Stimulated activated memory B cell treated with anti-CD40 and anti-IgM and Interleukin-4, amounts not matched to agents 10 μg/mL and 1 μg/mL and 100 μg/mL, for 72 hours (primary cell): ENCODE measurements around the gene ZNF446.
A peak's percentile ranks its signal among the peaks of the same experiment; 100 is the strongest.
"Not testable (repeated sequence)": the region's sequence is repeated elsewhere in the genome, so short reads cannot be mapped to it uniquely, and the experiment has no call there.

Experiments used
- ATAC-seq: fragments of 150-1000 bp; cut with Tn5 transposase; 2 replicates; pipeline ENCODE4 v1.10.0; 2021
- H3K27ac Mint-ChIP-seq: one replicate; pipeline ENCODE4 v1.8.0; 2022; ENCODE audit warnings: mild to moderate bottlenecking, mixed read lengths
- H3K27me3 Mint-ChIP-seq: one replicate; pipeline ENCODE4 v1.8.0; 2022; ENCODE audit warnings: mixed read lengths
- H3K36me3 Mint-ChIP-seq: one replicate; pipeline ENCODE4 v1.8.0; 2022; ENCODE audit warnings: mixed read lengths
- H3K4me1 Mint-ChIP-seq: one replicate; pipeline ENCODE4 v1.8.0; 2022; ENCODE audit warnings: mixed read lengths
- H3K4me3 Mint-ChIP-seq: one replicate; pipeline ENCODE4 v1.8.0; 2022; ENCODE audit warnings: mild to moderate bottlenecking, moderate library complexity, mixed read lengths
- H3K9me3 Mint-ChIP-seq: one replicate; pipeline ENCODE4 v1.8.0; 2022; ENCODE audit warnings: mixed read lengths

ZNF446 gene

GRCh38 chr19:58475714-58476497, at the start of gene ZNF446:
TSS of gene ZNF446 (plus strand) at chr19:58476352. CDS start at chr19:58477219, 867 bp downstream.
- no peaks in the 10 kb centered on the region for H3K9me3 Mint-ChIP-seq
- ATAC-seq, result peak; percentile 95
- H3K36me3 Mint-ChIP-seq, result peaks cover 30% of the 10 kb centered on the region
- peaks cover 35% of the 10 kb centered on the region for H3K4me1 Mint-ChIP-seq
- H3K4me3 Mint-ChIP-seq, result peak within 1 kb of the TSS; percentile 91
- no peaks in the 10 kb centered on the region for H3K27me3 Mint-ChIP-seq
- peak within 1 kb of the TSS; percentile 88 for H3K27ac Mint-ChIP-seq

DNA sequence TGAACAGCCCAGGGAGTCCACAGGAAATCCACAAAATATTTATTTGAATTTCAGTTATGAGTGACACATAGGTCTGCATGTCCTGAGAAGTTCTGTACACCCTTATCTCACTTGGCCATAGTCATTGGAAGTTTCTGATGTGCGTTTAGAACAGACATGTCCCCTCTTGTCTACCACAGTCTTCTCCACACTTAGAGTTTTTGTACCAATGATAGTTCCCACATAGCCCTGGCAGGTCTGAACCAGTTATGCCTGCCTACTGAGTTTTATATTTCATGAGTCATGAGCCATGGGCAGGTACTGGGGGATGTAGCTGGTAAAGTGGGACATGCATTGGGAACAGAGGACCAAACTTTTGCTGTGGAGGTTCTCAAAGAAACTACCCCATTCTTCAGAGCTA, 47.5 kb upstream of the ZNF446 start:
- H3K4me3 Mint-ChIP-seq, result no peak overlapping the region
- H3K4me1 Mint-ChIP-seq, result no peaks in the 10 kb centered on the region
- no peak for ATAC-seq
- no peaks in the 10 kb centered on the region for H3K27me3 Mint-ChIP-seq
- H3K36me3 Mint-ChIP-seq, result peaks cover 28% of the 10 kb centered on the region
- H3K27ac Mint-ChIP-seq, result no peak overlapping the region
- peaks cover 31% of the 10 kb centered on the region for H3K9me3 Mint-ChIP-seq

GRCh38 chr19:58429745-58430144, 46.4 kb upstream of the ZNF446 start:
- Mint-ChIP-seq H3K36me3 (peaks cover 39% of the 10 kb centered on the region), H3K27ac (no peak overlapping the region), H3K9me3 (peaks cover 26% of the 10 kb centered on the region), H3K27me3 (no peaks in the 10 kb centered on the region), H3K4me1 (no peaks in the 10 kb centered on the region), H3K4me3 (no peak overlapping the region)
- no peak for ATAC-seq

- Mint-ChIP-seq H3K4me3 (no peak overlapping the region), H3K9me3 (peaks cover 40% of the 10 kb centered on the region), H3K27me3 (no peaks in the 10 kb centered on the region)
These were observed 41.9 kb upstream of the ZNF446 start for GRCh38 chr19:58434217-58434616.

GRCh38 chr19:58439576-58440554, 36.3 kb upstream of the ZNF446 start, which contains the start of gene ZNF132:
TSS of gene ZNF132 (minus strand) at chr19:58440153. CDS start at chr19:58439821, 332 bp downstream.
- H3K36me3 Mint-ChIP-seq, result peaks cover 62% of the 10 kb centered on the region
- peak within 1 kb of the TSS; percentile 96 for H3K4me3 Mint-ChIP-seq
- peak; percentile 100 for ATAC-seq
- H3K9me3 Mint-ChIP-seq, result peaks cover 40% of the 10 kb centered on the region
- peak within 1 kb of the TSS; percentile 89 for H3K27ac Mint-ChIP-seq
- H3K27me3 Mint-ChIP-seq, result no peaks in the 10 kb centered on the region
- H3K4me1 Mint-ChIP-seq, result peaks cover 41% of the 10 kb centered on the region

More at GRCh38 chr19:58434217-58434616, 41.9 kb upstream of the ZNF446 start:
- peaks cover 77% of the 10 kb centered on the region for H3K36me3 Mint-ChIP-seq
- no peak overlapping the region for H3K27ac Mint-ChIP-seq
- peaks cover 18% of the 10 kb centered on the region for H3K4me1 Mint-ChIP-seq
- no peak for ATAC-seq

GRCh38 chr19:58440556-58440955, 35.6 kb upstream of the ZNF446 start:
- Mint-ChIP-seq H3K36me3 (peaks cover 55% of the 10 kb centered on the region), H3K27ac (peak overlapping the region; percentile 89)

DNA sequence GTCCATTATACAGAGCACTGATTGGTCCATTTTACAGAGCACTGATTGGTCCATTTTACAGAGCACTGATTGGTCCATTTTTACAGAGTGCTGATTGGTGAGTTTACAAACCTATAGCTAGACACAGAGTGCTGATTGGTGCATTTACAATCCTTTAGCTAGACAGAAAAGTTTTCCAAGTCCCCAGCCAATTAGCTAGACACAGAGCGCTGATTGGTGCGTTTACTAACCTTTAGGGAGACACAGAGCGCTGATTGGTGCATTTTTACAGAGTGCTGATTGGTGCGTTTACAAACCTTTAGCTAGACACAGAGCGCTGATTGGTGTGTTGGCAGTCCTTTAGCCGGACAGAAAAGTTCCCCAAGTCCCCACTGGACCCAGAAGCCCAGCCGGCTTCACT, 33.2 kb upstream of the ZNF446 start:
- H3K27me3 Mint-ChIP-seq, result peaks cover 17% of the 10 kb centered on the region
- H3K9me3 Mint-ChIP-seq, result peaks cover 25% of the 10 kb centered on the region
- not testable (repeated sequence) for H3K27ac Mint-ChIP-seq, H3K4me3 Mint-ChIP-seq, ATAC-seq
- peaks cover 33% of the 10 kb centered on the region for H3K4me1 Mint-ChIP-seq
- peaks cover 40% of the 10 kb centered on the region for H3K36me3 Mint-ChIP-seq

More at GRCh38 chr19:58440556-58440955, 35.6 kb upstream of the ZNF446 start:
- Mint-ChIP-seq H3K27me3 (no peaks in the 10 kb centered on the region), H3K4me1 (peaks cover 41% of the 10 kb centered on the region), H3K9me3 (peaks cover 36% of the 10 kb centered on the region), H3K4me3 (peak overlapping the region; percentile 96)
- no peak for ATAC-seq

GRCh38 chr19:58448860-58449259, 27.3 kb upstream of the ZNF446 start:
- not testable (repeated sequence) for ATAC-seq, H3K27ac Mint-ChIP-seq, H3K9me3 Mint-ChIP-seq, H3K4me3 Mint-ChIP-seq
- Mint-ChIP-seq H3K4me1 (peaks cover 26% of the 10 kb centered on the region), H3K36me3 (peaks cover 14% of the 10 kb centered on the region), H3K27me3 (peaks cover 23% of the 10 kb centered on the region)

GRCh38 chr19:58449980-58450379, 26.2 kb upstream of the ZNF446 start:
- H3K27me3 Mint-ChIP-seq, result peaks cover 23% of the 10 kb centered on the region
- H3K4me3 Mint-ChIP-seq, ATAC-seq, H3K9me3 Mint-ChIP-seq, H3K27ac Mint-ChIP-seq: not testable (repeated sequence)
- H3K4me1 Mint-ChIP-seq, result peaks cover 26% of the 10 kb centered on the region
- peaks cover 26% of the 10 kb centered on the region for H3K36me3 Mint-ChIP-seq

DNA sequence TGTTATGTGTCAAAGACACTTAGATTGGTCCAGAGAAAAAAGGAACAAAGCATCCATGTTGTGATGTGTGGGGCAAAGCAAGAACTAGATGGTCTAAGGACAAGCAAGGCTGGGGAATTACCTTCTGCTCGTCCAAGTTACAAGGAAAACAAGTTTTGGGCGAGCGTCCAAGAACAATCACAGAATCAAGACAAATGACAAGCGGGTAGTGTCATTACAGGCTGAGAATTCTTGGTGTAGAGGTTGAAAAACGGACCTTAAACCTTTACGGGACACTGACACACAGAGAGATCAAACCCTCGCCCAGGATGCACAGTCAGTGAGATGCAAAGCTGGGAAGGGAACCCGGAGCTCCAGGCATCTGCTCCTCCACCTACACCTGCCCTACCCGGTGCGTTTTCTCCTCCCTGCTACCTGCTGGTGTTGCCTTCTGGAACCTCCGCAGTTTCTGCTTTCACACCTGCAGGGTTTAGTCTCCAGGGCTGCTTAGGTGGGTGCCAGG, 25.2 kb upstream of the ZNF446 start:
- peak; percentile 2 for ATAC-seq
- Mint-ChIP-seq H3K27ac (peak overlapping the region; percentile 74), H3K27me3 (peaks cover 23% of the 10 kb centered on the region), H3K9me3 (peaks cover 9% of the 10 kb centered on the region), H3K4me3 (peak overlapping the region; percentile 93), H3K36me3 (peaks cover 30% of the 10 kb centered on the region), H3K4me1 (peaks cover 26% of the 10 kb centered on the region)

DNA sequence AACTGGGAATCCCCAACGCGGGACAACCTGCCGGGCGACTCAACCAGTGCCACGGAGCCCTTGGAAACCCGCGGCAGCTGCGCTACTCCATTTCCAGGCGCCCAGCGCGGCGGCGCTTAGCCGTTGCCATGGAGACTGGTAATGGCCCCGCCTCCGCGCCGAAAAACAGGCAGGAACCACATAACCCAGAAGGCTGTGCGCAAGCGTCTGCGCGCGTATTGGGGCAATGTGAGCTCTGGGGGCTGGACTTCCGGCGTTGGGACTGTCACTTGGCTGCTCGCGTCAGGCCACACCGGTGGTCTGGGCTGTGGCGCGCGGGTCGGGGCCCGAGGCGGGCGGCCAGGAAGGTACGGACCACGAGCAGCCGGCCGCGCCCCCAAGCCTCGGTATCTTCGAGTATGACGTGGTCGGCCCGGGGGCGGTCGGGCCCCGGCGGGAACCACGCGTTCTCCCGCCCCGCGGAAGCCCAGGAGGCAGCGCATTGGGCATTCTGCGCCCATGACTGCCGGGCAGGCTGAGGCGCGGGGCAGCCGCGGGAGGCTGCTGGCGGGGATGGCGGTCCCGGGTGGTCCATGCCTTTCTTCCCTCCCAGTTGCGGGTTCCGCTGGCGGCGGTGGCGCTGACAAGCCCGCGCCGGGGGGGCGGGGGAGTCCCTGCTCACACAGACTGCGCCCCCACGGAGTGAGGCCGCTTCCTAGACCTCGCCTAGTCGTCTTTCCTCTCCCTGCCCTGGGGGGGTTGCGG, 24.6 kb upstream of the ZNF446 start, which contains the start of gene ZNF324B:
Gene ZNF324B, plus strand, starts transcription at position 265 of the 744 bp plus-strand sequence. CDS start 2,080 bp downstream, outside the sequence.
- peak within 1 kb of the TSS; percentile 93 for H3K4me3 Mint-ChIP-seq
- peak; percentile 99 for ATAC-seq
- H3K9me3 Mint-ChIP-seq, result peaks cover 9% of the 10 kb centered on the region
- peaks cover 26% of the 10 kb centered on the region for H3K4me1 Mint-ChIP-seq
- peak within 1 kb of the TSS; percentile 74 for H3K27ac Mint-ChIP-seq
- peaks cover 35% of the 10 kb centered on the region for H3K36me3 Mint-ChIP-seq
- peaks cover 20% of the 10 kb centered on the region for H3K27me3 Mint-ChIP-seq

GRCh38 chr19:58453743-58454142, 22.4 kb upstream of the ZNF446 start:
- no peaks in the 10 kb centered on the region for H3K9me3 Mint-ChIP-seq
- no peaks in the 10 kb centered on the region for H3K27me3 Mint-ChIP-seq
- no peak overlapping the region for H3K4me3 Mint-ChIP-seq
- ATAC-seq, result no peak
- H3K4me1 Mint-ChIP-seq, result peaks cover 26% of the 10 kb centered on the region
- no peak overlapping the region for H3K27ac Mint-ChIP-seq
- H3K36me3 Mint-ChIP-seq, result peaks cover 37% of the 10 kb centered on the region

DNA sequence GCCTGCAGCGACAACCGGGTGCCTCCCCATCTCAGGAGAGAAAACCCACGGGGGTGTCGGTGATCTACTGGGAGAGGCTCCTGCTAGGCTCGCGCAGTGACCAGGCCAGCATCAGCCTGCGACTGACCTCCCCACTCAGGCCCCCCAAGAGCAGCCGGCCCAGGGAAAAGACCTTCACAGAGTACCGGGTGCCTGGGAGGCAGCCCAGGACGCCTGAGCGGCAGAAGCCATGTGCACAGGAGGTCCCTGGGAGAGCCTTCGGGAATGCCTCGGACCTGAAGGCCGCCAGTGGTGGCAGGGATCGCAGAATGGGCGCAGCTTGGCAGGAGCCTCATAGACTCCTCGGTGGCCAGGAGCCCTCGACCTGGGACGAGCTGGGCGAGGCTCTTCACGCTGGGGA, 20.8 kb upstream of the ZNF446 start:
- Mint-ChIP-seq H3K36me3 (peaks cover 43% of the 10 kb centered on the region), H3K27ac (no peak overlapping the region), H3K4me1 (peaks cover 26% of the 10 kb centered on the region), H3K27me3 (no peaks in the 10 kb centered on the region), H3K9me3 (no peaks in the 10 kb centered on the region), H3K4me3 (no peak overlapping the region)
- no peak for ATAC-seq

DNA sequence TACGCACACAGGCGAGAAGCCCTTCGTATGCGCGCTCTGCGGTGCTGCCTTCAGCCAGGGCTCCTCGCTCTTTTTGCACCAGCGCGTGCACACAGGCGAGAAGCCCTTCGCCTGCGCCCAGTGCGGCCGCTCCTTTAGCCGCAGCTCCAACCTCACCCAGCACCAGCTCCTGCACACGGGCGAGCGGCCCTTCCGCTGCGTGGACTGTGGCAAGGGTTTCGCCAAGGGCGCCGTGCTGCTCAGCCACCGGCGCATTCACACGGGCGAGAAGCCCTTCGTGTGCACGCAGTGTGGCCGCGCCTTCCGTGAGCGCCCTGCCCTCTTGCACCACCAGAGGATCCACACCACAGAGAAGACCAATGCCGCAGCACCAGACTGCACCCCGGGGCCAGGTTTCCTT, 20.0 kb upstream of the ZNF446 start:
- Mint-ChIP-seq H3K36me3 (peaks cover 46% of the 10 kb centered on the region), H3K9me3 (no peaks in the 10 kb centered on the region), H3K4me3 (no peak overlapping the region), H3K27ac (no peak overlapping the region), H3K4me1 (peaks cover 19% of the 10 kb centered on the region), H3K27me3 (no peaks in the 10 kb centered on the region)
- ATAC-seq, result no peak
